KMS-11 (cell line): ENCODE measurements around the gene DGAT2.
"Not testable (repeated sequence)": the region's sequence is repeated elsewhere in the genome, so short reads cannot be mapped to it uniquely, and the experiment has no call there.

Source experiments
- H2AFZ ChIP-seq: fragments of 200-600 bp; sonication (generic); 2 replicates; pipeline ENCODE4 v1.6.1; 2016; ENCODE audit warnings: antibody characterized with exemption, mixed run types, low read depth
- H3K27ac ChIP-seq: fragments of 200-600 bp; sonication (generic); 2 replicates; pipeline ENCODE4 v1.6.1; 2016; ENCODE audit warnings: mild to moderate bottlenecking, mixed run types
- H3K27me3 ChIP-seq: fragments of 200-600 bp; sonication (generic); 2 replicates; pipeline ENCODE4 v1.6.1; 2017; ENCODE audit warnings: mild to moderate bottlenecking, low read depth, mixed run types, moderate library complexity; ENCODE audit not compliant: insufficient read depth
- H3K36me3 ChIP-seq: fragments of 200-600 bp; sonication (generic); 2 replicates; pipeline ENCODE4 v1.6.1; 2017; ENCODE audit warnings: mild to moderate bottlenecking, mixed run types; ENCODE audit not compliant: insufficient read depth
- H3K4me1 ChIP-seq: fragments of 200-600 bp; sonication (generic); 2 replicates; pipeline ENCODE4 v1.6.1; 2016; ENCODE audit warnings: mild to moderate bottlenecking, low read depth, mixed run types; ENCODE audit not compliant: poor library complexity, severe bottlenecking
- H3K4me2 ChIP-seq: fragments of 200-600 bp; sonication (generic); 2 replicates; pipeline ENCODE4 v1.7.0; 2016; ENCODE audit warnings: mild to moderate bottlenecking, mixed run types
- H3K4me3 ChIP-seq: fragments of 200-600 bp; sonication (generic); IDR thresholded peaks from 2 replicates; pipeline ENCODE4 v1.6.1; 2017; ENCODE audit warnings: low read depth, low read length, mixed read lengths; ENCODE audit not compliant: insufficient read depth
- H3K79me2 ChIP-seq: fragments of 200-600 bp; sonication (generic); 2 replicates; pipeline ENCODE4 v1.6.1; 2016; ENCODE audit warnings: low read depth, mixed run types; ENCODE audit not compliant: insufficient read depth
- H3K9ac ChIP-seq: fragments of 200-600 bp; sonication (generic); 2 replicates; pipeline ENCODE4 v1.6.1; 2016; ENCODE audit warnings: mild to moderate bottlenecking, mixed run types
- H4K20me1 ChIP-seq: fragments of 200-600 bp; sonication (generic); 2 replicates; pipeline ENCODE4 v1.6.1; 2016; ENCODE audit warnings: mild to moderate bottlenecking, mixed run types; ENCODE audit not compliant: insufficient read depth
- TF ChIP-seq, protein P1 (sequence below): fragments of 200-600 bp; sonication (generic); conservative IDR thresholded peaks from 2 replicates; pipeline ENCODE4 v1.6.1; 2017; ENCODE audit warnings: low read depth, mild to moderate bottlenecking, antibody characterized with exemption, low read length, moderate library complexity, mixed read lengths

Gene DGAT2

DNA sequence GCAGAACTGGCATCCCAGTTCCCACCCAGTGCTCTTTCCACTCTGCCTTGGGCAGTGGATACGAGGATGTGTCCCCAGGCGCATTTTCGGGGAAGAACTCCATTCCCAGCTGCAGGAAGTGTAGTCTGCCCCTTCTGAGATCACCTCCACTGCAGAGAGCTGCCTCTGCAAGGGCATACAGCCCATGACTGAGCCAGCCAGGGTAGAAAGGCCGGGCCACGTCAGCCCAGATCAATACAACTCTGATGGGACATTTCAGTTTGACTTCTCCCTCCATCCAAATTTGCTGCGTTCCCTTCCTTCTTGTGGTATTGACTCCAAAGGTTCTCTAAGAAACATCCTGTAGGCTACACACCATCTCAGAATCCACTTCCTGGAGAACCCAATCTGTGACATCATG lies 31.3 kb upstream of the DGAT2 start:
- Histone ChIP-seq H2AFZ (no peak overlapping the region), H3K4me2 (no peak overlapping the region), H4K20me1 (no peaks in the 10 kb centered on the region), H3K4me1 (no peaks in the 10 kb centered on the region), H3K36me3 (no peaks in the 10 kb centered on the region), H3K9ac (no peak overlapping the region), H3K27me3 (no peaks in the 10 kb centered on the region), H3K27ac (no peak overlapping the region), H3K79me2 (no peaks in the 10 kb centered on the region), H3K4me3 (no peak overlapping the region)
- TF ChIP-seq, protein P1, sequence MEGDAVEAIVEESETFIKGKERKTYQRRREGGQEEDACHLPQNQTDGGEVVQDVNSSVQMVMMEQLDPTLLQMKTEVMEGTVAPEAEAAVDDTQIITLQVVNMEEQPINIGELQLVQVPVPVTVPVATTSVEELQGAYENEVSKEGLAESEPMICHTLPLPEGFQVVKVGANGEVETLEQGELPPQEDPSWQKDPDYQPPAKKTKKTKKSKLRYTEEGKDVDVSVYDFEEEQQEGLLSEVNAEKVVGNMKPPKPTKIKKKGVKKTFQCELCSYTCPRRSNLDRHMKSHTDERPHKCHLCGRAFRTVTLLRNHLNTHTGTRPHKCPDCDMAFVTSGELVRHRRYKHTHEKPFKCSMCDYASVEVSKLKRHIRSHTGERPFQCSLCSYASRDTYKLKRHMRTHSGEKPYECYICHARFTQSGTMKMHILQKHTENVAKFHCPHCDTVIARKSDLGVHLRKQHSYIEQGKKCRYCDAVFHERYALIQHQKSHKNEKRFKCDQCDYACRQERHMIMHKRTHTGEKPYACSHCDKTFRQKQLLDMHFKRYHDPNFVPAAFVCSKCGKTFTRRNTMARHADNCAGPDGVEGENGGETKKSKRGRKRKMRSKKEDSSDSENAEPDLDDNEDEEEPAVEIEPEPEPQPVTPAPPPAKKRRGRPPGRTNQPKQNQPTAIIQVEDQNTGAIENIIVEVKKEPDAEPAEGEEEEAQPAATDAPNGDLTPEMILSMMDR = no peak

DNA sequence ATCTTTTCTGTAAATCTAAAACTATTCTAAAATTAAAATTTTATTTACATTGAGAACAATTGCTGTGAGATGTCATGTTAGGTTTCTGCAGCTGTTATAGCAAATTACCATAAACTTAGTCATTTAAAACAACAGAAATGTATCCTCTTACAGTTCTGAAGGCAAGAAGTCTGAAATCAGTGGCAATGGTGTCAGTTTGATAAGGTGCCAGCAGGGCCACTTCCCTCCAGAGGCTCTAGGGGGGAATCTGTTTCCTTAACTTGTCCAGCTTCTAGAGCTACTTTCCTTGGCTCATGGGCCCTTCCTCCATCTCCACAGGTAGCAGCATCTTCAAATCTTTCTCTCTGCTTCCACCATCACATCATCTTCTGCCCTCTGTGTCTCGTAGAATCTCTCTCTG lies 27.9 kb upstream of the DGAT2 start:
- no peaks in the 10 kb centered on the region for H3K27me3 ChIP-seq
- no peaks in the 10 kb centered on the region for H3K36me3 ChIP-seq
- H3K79me2 ChIP-seq = no peaks in the 10 kb centered on the region
- H3K4me1 ChIP-seq = no peaks in the 10 kb centered on the region
- no peaks in the 10 kb centered on the region for H4K20me1 ChIP-seq
- no peak overlapping the region for H3K4me3 ChIP-seq
- TF ChIP-seq, protein P1 = no peak
- H2AFZ ChIP-seq = no peak overlapping the region
- H3K9ac ChIP-seq = no peak overlapping the region
- no peak overlapping the region for H3K4me2 ChIP-seq
- no peak overlapping the region for H3K27ac ChIP-seq

DNA sequence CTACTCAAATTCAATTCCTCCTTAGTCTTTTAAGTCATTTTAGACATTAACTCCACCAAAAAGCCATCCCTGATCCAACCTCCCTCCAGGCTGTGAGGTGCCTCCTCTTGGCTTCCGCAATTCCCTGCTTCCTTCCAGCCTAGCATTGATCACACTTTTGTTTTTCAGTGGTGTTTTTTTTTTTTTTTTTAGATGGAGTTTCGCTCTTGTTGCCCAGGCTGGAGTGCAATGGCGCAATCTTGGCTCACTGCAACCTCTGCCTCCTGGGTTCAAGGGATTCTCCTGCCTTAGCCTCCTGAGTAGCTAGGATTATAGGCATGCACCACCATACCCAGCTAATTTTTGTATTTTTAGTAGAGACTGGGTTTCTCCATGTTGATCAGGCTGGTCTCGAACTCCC lies 25.4 kb upstream of the DGAT2 start:
- not testable (repeated sequence) for H4K20me1 ChIP-seq, H3K27ac ChIP-seq, H3K27me3 ChIP-seq, H3K9ac ChIP-seq, H3K4me1 ChIP-seq, H2AFZ ChIP-seq, H3K36me3 ChIP-seq, H3K4me3 ChIP-seq, H3K79me2 ChIP-seq, H3K4me2 ChIP-seq

DNA sequence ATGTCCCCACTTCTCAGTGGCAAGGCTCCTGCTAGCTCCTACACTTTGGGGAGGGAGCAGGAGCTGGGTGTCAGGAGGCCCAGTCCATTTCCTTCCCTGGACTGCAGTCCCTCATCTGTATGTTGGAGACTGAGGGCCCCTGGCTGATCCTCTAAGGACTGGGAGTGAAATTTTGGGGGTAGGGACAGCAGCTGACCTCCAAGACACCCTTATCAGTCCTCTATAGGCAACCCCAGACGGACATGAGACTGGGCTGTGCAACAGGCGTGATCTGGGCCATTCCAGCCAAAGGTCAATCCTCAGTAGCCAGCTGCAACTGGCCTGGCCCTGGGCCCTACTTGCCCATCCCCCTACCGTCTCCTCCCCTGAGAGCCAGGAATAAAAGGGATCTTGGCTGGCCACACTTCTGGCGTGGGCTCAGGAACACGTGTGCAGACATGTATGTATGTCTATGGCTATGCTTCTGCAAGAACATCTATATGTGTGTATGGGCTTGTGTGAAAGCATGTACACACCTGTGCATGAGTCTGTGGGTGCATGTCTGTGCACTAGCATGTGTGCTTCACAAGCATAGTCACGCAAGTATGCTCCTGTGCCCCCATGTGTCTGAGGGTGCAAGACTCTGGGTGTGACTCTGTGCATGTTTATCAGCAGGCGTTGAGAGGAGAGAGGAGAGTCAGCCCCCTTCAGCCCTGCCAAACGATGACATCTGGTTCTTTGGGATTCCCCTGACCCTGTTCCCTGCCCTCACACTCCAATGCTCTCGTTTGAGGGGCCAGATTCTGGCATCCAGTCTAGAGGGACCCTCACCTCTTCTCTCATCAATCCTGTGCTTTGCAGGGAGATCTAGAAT lies 24.6 kb upstream of the DGAT2 start:
- H3K79me2 ChIP-seq = no peaks in the 10 kb centered on the region
- H3K27me3 ChIP-seq = no peaks in the 10 kb centered on the region
- no peak overlapping the region for H3K4me2 ChIP-seq
- H4K20me1 ChIP-seq = no peaks in the 10 kb centered on the region
- no peaks in the 10 kb centered on the region for H3K4me1 ChIP-seq
- TF ChIP-seq, protein P1 = no peak
- no peak overlapping the region for H3K4me3 ChIP-seq
- H2AFZ ChIP-seq = no peak overlapping the region
- H3K36me3 ChIP-seq = no peaks in the 10 kb centered on the region
- no peak overlapping the region for H3K27ac ChIP-seq
- H3K9ac ChIP-seq = no peak overlapping the region

DNA sequence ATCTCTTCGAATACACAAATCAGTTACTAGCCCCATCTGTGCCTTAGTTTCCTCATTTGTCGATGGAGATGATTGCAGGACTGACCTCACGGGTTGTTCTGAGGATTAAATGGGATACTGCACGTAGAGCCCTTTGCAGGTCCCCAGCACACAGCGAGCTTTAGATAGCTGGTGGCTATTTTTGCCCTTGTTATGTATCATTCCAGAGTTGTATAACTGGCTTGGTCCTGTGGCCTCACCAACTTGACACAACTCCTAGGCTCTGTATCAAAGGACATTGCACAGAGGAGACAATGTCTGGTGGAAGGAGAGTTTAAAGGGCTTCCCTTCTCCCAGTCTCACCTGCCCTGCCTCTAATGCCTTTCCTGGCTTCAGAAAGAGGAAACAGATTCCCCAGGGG lies 22.8 kb upstream of the DGAT2 start:
- no peak overlapping the region for H3K4me2 ChIP-seq
- H3K27me3 ChIP-seq = no peaks in the 10 kb centered on the region
- H3K4me1 ChIP-seq = no peaks in the 10 kb centered on the region
- no peak overlapping the region for H3K9ac ChIP-seq
- no peaks in the 10 kb centered on the region for H3K36me3 ChIP-seq
- H4K20me1 ChIP-seq = no peaks in the 10 kb centered on the region
- no peaks in the 10 kb centered on the region for H3K79me2 ChIP-seq
- H3K4me3 ChIP-seq = no peak overlapping the region
- TF ChIP-seq, protein P1 = no peak
- no peak overlapping the region for H3K27ac ChIP-seq
- H2AFZ ChIP-seq = no peak overlapping the region

DNA sequence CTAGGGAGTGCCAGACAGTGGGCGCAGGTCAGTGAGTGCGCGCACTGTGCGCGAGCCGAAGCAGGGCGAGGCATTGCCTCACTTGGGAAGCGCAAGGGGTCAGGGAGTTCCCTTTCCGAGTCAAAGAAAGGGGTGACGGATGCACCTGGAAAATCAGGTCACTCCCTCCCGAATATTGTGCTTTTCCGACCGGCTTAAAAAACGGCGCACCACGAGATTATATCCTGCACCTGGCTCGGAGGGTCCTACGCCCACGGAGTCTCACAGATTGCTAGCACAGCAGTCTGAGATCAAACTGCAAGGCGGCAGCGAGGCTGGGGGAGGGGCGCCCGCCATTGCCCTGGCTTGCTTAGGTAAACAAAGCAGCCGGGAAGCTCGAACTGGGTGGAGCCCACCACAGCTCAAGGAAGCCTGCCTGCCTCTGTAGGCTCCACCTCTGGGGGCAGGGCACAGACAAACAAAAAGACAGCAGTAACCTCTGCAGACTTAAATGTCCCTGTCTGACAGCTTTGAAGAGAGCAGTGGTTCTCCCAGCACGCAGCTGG lies 19.8 kb upstream of the DGAT2 start:
- not testable (repeated sequence) for H3K9ac ChIP-seq

DNA sequence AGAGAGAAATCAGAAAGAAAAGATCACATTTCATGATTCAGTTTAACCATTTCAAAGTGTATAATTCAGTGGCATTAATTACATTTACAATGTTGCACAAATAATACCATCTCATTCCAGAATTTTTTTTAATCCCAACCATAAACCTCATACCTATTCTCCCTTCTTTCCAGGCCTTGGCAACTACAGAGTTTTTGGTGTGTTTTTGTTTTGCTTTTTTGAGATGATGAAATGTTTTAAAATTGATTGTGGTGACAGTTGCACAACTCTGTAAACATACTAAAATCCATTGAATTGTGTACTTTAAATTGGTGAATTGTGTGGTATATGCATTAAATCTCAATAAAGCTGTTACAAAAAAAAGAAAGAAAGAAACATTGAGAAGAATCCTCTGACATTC lies 13.6 kb upstream of the DGAT2 start:
- not testable (repeated sequence) for H3K4me2 ChIP-seq, H3K27me3 ChIP-seq, H2AFZ ChIP-seq, H3K79me2 ChIP-seq, H3K36me3 ChIP-seq, H3K4me1 ChIP-seq, H3K9ac ChIP-seq, H3K27ac ChIP-seq, H4K20me1 ChIP-seq, H3K4me3 ChIP-seq

More for the DNA sequence above, 19.8 kb upstream of the DGAT2 start:
- not testable (repeated sequence) for H3K36me3 ChIP-seq, H4K20me1 ChIP-seq, H3K4me2 ChIP-seq, H3K4me1 ChIP-seq, H3K4me3 ChIP-seq, H3K79me2 ChIP-seq, H2AFZ ChIP-seq, H3K27ac ChIP-seq, H3K27me3 ChIP-seq
